Measurements from ENCODE around the gene NFIA.

- TF ChIP-seq CTCF (optimal IDR thresholded peaks at IDR 0.05 in 1 of 3, IDR thresholded peaks at IDR 0.05 in 1 of 3, conservative IDR thresholded peaks at IDR 0.05 in 1 of 3; ENCODE audit: extremely low read depth in 1 of 3, insufficient read depth in 2 of 3, low read length in 3 of 3) (no peak), EZH2 (IDR thresholded peaks at IDR 0.05; ENCODE audit: low read length) (no peak)
Measured at GRCh38 chr1:61442544-61442943, 360.2 kb downstream of the NFIA start.
